Activated CD8-positive, alpha-beta T cell treated with anti-CD3 and anti-CD28 coated beads, Interleukin-2, amount 10 ng/mL, durations not matched to agents 7 days and 5 days (primary cell): ENCODE results near the gene FOXI1. TPM values are rescaled to one million over a fixed set of nuclear protein-coding genes. Genes with fewer than 3 reads are reported as not detected.
"Not testable (repeated sequence)": the region's sequence is repeated elsewhere in the genome, so short reads cannot be mapped to it uniquely, and the experiment has no call there.

Experiments used
- ATAC-seq: fragments of 150-1000 bp; cut with Tn5 transposase; one replicate; pipeline ENCODE4 v1.10.0; 2021; ENCODE audit warnings: moderate library complexity
- CTCF ChIA-PET: fragments of 350-600 bp; sonication (Branson Sonifier 250); formaldehyde crosslinking; loops from one replicate; lab custom pipeline; 2021; ENCODE audit warnings: antibody characterized with exemption; lab: Charles Lee
- POLR2A ChIA-PET: fragments of 350-600 bp; sonication (Branson Sonifier 250); formaldehyde crosslinking; loops from one replicate; lab custom pipeline; 2021; ENCODE audit warnings: antibody characterized with exemption; lab: Charles Lee
- DNase-seq: peaks from one replicate; pipeline ENCODE4 v3.0.0-alpha.2; 2020
- H3K27ac Mint-ChIP-seq: one replicate; pipeline ENCODE4 v1.8.0; 2021; ENCODE audit warnings: mild to moderate bottlenecking, mixed read lengths
- H3K27me3 Mint-ChIP-seq: one replicate; pipeline ENCODE4 v1.8.0; 2021; ENCODE audit warnings: low read depth, mixed read lengths
- H3K36me3 Mint-ChIP-seq: one replicate; pipeline ENCODE4 v1.8.0; 2021; ENCODE audit warnings: low read depth, mixed read lengths
- H3K4me1 Mint-ChIP-seq: one replicate; pipeline ENCODE4 v1.8.0; 2021; ENCODE audit warnings: low read depth, mixed read lengths
- H3K4me3 Mint-ChIP-seq: one replicate; pipeline ENCODE4 v1.8.0; 2021; ENCODE audit warnings: mild to moderate bottlenecking, mixed read lengths
- H3K9me3 Mint-ChIP-seq: one replicate; pipeline ENCODE4 v1.8.0; 2022; ENCODE audit warnings: mixed read lengths; ENCODE audit not compliant: insufficient read depth
- total RNA-seq, 2 experiments: library from RNA; stranded (reverse); gene quantifications; one replicate each; pipeline ENCODE4 v1.2.3, GENCODE V29; 2021

FOXI1 gene
- total RNA-seq, 2 experiments from 2014 or later, result not detected

DNA sequence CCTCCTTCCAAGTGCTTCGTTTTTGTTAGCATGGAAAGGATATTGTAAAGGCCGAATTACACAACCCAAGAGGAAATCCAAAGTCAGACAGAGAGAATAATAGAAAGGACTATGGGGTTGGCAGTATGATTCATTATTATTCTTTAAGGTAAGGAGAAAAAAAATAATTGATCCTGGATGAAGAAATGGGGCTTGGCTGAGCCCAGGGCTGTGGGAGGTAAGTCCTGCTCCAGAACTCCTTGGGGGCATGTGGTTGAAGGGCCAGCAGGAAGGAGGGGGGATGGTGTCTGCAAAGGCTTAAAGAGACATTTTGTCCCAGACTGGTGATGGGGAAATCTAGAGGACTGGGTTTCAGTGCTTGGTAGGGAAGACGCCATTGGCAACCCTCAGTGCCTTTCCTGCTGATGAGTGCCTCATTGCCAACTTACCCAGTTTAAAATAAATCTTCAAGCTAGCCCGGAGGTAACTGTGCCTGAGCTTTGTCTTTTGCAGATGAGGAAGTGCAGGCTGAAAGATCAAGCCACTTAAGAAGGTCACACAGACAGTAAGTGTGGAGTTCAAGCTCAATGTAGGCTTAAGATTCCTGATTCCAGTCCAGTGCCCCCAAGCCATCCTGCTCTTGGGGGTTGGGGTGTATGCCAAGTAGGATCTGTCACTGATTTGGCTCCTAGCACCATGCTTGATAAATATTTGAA, 30.2 kb downstream of the FOXI1 start:
- ChIA-PET POLR2A (no interaction called here), CTCF (no interaction called here)
- H3K9me3 Mint-ChIP-seq, result no peaks in the 10 kb centered on the region
- no peak for ATAC-seq
- H3K4me3 Mint-ChIP-seq, result no peak overlapping the region
- no peaks in the 10 kb centered on the region for H3K36me3 Mint-ChIP-seq
- no peak for DNase-seq
- H3K27ac Mint-ChIP-seq, result no peak overlapping the region
- no peaks in the 10 kb centered on the region for H3K4me1 Mint-ChIP-seq
- H3K27me3 Mint-ChIP-seq, result peaks cover 24% of the 10 kb centered on the region

DNA sequence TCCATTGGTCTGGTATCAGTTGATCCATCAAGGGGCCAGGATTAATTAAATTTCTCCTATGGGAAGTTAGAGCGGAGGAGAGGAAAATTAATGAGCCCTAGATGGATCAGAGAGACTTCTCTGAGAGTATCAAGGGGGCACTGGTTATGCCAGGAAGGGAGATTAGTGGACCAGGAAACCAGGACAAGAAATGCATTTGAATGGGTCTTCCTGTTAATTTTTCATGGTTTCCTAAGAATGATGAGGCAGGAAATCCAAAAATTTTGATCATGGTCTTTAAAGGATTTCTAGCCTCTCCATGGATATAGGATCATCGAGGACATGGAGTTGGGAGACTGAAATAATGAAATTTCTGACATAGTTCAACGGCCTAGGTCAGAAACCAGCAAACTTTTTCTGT, 30.8 kb downstream of the FOXI1 start:
- Mint-ChIP-seq H3K9me3 (no peaks in the 10 kb centered on the region), H3K27ac (no peak overlapping the region), H3K4me1 (no peaks in the 10 kb centered on the region), H3K4me3 (no peak overlapping the region), H3K36me3 (no peaks in the 10 kb centered on the region), H3K27me3 (peaks cover 24% of the 10 kb centered on the region)
- POLR2A ChIA-PET, result no interaction called here
- CTCF ChIA-PET, result no interaction called here
- ATAC-seq (no peak), DNase-seq (no peak)

DNA sequence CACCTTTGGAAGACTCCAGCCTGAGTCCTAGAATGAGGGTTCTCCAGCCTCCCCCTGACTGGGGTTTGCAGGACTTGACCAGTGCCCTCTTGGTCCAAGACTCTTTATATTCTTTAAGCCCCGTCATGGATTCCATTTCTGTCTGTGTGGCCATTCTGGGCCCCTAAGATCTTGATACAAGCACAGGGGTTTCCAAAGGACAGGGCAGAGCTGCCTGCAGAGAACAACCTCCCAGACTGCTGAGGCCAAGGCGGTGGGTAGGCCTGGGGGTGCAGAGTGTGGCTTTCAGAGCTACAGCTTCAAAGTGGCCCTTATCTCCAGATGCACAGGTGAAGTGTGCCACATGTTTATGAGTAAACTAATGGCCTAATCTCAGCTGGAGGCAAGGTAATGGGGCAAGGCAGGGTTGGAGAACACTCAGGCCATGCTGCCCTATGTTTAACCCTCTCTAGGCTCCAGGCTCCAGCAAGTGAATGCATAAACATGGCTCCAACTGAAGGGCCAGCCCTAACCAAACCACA, 32.1 kb downstream of the FOXI1 start:
- H3K4me1 Mint-ChIP-seq, result no peaks in the 10 kb centered on the region
- H3K27me3 Mint-ChIP-seq, result peaks cover 24% of the 10 kb centered on the region
- H3K9me3 Mint-ChIP-seq, result no peaks in the 10 kb centered on the region
- H3K27ac Mint-ChIP-seq, result no peak overlapping the region
- no peaks in the 10 kb centered on the region for H3K36me3 Mint-ChIP-seq
- no peak for ATAC-seq
- DNase-seq, result no peak
- H3K4me3 Mint-ChIP-seq, result no peak overlapping the region
- ChIA-PET POLR2A (no interaction called here), CTCF (no interaction called here)

DNA sequence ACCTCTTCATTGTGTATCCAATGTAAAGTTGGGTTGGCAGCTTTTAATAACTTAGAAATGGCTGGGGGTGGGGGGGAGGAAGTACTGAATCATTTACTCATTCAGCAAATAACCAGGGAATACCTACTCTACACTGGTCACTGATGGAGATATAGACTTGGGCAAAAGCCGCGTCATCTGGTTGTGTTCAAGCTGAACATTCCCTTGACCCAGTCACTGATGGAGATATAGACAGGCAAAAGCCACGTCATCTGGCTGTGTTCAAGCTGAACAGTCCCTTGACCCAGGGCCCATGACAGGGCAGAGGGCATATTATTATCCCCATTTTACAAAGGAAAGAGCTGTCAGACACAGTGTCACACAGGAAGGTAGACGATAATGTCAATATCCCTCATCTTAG, 32.6 kb downstream of the FOXI1 start:
- ATAC-seq, result no peak
- no peak overlapping the region for H3K4me3 Mint-ChIP-seq
- H3K9me3 Mint-ChIP-seq, result no peaks in the 10 kb centered on the region
- ChIA-PET POLR2A (no interaction called here), CTCF (no interaction called here)
- no peaks in the 10 kb centered on the region for H3K4me1 Mint-ChIP-seq
- H3K36me3 Mint-ChIP-seq, result no peaks in the 10 kb centered on the region
- H3K27me3 Mint-ChIP-seq, result peaks cover 24% of the 10 kb centered on the region
- H3K27ac Mint-ChIP-seq, result no peak overlapping the region
- no peak for DNase-seq

DNA sequence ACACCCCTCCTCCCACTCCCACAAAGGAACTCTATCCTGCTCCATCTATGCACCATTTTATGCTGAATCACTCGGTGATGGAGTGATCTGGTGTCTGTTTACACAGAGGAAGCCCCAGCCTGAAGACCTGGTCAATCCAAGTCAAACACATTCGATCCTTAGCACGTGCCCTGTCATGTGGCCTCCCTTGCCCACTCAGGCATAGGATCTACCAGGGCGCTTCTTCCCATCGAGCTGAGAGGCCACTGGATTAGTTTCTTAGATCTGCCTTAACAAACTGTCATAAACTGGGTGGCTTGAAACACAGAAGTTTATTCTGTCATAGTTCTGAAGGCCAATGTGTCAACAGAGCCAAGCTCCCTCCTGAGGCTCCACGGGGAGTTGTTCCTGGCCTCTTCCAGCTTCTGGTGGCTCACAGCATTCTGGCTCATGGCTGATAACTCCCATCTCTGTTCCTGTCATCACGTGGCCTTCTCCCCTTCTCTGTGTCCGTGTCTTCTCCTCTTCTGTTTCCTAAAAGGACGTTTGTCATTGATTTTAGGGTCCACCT, 34.2 kb downstream of the FOXI1 start:
- no peak for DNase-seq
- ATAC-seq, result no peak
- ChIA-PET POLR2A (no interaction called here), CTCF (no interaction called here)
- Mint-ChIP-seq H3K36me3 (no peaks in the 10 kb centered on the region), H3K27me3 (peaks cover 12% of the 10 kb centered on the region), H3K4me1 (no peaks in the 10 kb centered on the region), H3K27ac (no peak overlapping the region), H3K4me3 (no peak overlapping the region), H3K9me3 (no peaks in the 10 kb centered on the region)

DNA sequence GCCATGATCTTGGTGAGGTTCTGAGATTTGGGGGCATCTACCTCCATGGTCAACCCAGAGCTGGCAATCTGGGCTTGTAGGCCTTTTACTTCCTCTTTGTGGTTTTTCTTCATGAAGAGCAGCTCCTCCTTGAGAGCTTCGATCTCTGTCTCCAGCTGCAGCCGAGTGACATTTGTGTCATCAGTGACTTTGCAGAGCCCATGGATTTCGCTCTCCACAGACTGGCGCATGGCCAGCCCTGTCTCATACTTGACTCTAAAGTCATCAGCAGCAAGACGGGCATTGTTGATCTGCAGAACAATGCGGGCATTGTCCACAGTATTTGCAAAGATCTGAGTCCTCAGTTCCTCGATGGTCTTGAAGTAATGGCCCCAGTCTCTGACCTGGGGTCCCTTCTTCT, 35.5 kb downstream of the FOXI1 start:
- CTCF ChIA-PET, H3K4me3 Mint-ChIP-seq, H3K4me1 Mint-ChIP-seq, H3K27me3 Mint-ChIP-seq, H3K27ac Mint-ChIP-seq, DNase-seq, POLR2A ChIA-PET, H3K9me3 Mint-ChIP-seq, ATAC-seq, H3K36me3 Mint-ChIP-seq: not testable (repeated sequence)

DNA sequence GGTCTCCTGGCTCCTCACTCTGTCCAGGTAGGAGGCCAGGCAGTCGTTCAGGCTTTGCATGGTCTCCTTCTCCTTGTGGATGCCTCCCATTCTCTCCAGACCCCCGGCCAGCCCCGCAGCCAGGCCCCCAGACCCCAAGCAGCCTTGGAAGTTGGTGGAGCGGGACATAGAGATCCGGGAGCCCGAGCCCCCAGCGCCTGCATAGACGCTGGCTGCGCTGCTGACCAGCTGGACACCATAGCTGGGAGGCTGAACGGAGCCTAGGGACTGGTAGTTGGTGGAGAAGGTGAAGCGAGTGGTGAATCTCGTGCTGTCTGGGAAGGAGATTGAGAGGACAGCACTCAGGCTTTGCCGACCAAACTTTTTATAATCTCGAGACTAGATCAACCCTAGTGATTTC, 35.9 kb downstream of the FOXI1 start:
- Mint-ChIP-seq H3K36me3 (no peaks in the 10 kb centered on the region), H3K9me3 (no peaks in the 10 kb centered on the region), H3K27me3 (peaks cover 4% of the 10 kb centered on the region), H3K27ac (no peak overlapping the region), H3K4me3 (no peak overlapping the region), H3K4me1 (no peaks in the 10 kb centered on the region)
- DNase-seq (no peak), ATAC-seq (no peak)
- ChIA-PET CTCF (no interaction called here), POLR2A (no interaction called here)

DNA sequence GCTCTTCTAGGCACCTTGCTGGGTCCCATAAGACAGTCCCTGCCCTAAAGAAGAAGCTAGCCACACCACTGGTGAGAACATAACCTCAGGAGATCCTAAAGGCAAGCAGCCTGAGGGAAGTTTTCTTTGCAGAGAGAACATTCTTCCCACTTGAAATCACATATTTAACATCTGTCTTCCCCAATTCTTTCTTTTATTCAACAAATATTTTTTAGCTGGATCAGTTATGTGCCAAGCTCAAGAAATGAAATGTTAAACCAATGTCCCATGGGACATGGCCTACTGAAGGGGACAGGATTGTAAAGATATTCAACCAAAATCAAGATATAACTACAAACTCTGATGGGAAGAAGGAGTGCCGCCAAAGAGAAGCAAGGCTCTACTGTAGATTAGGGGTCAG, 36.5 kb downstream of the FOXI1 start:
- Mint-ChIP-seq H3K4me1 (no peaks in the 10 kb centered on the region), H3K9me3 (no peaks in the 10 kb centered on the region), H3K27ac (no peak overlapping the region), H3K4me3 (no peak overlapping the region), H3K36me3 (no peaks in the 10 kb centered on the region), H3K27me3 (peaks cover 4% of the 10 kb centered on the region)
- ChIA-PET POLR2A (no interaction called here), CTCF (no interaction called here)
- DNase-seq (no peak), ATAC-seq (no peak)

DNA sequence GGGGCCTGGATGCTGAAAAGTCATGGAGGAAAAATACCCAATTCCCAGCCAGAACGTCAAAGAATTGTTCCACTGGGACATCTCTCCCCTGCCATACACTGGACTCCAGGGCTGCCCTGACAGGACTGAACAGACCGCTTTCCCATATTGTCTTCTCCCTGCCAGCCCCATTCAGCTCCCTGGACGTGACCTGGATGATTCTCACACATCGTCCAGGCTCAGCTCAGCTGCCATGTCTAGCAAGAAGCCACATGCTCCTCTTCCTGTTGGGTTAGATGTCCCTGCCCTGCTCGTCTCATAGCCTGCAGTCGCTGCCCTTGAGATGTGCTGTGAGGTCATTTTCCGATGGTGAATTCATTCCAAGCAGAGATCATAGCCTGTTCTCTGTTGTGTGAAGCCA, 37.4 kb downstream of the FOXI1 start:
- no peak overlapping the region for H3K27ac Mint-ChIP-seq
- ChIA-PET POLR2A (no interaction called here), CTCF (no interaction called here)
- H3K36me3 Mint-ChIP-seq, result no peaks in the 10 kb centered on the region
- H3K9me3 Mint-ChIP-seq, result no peaks in the 10 kb centered on the region
- ATAC-seq, result no peak
- H3K4me1 Mint-ChIP-seq, result no peaks in the 10 kb centered on the region
- no peak for DNase-seq
- no peak overlapping the region for H3K4me3 Mint-ChIP-seq
- peaks cover 2% of the 10 kb centered on the region for H3K27me3 Mint-ChIP-seq

DNA sequence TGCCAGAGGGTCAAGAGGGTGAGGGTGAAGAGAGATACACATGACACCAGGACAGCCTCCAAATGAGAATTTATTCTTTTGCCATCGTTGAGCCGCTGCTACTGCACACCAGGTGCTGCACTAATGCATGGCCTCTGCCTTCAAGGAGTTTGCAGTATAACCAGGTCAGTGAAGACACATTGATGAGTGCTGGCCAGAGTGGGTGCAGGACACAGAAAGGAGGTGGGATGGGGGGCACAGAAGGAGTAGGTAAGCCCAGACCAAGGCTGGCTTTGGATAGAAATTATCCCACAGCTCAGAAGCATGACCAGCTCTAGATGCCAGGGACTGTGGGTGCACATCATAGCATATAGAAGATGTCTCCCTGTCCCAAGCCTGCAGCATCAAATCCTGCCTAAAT, 38.0 kb downstream of the FOXI1 start:
- DNase-seq (no peak), ATAC-seq (no peak)
- no peaks in the 10 kb centered on the region for H3K36me3 Mint-ChIP-seq
- H3K4me1 Mint-ChIP-seq, result no peaks in the 10 kb centered on the region
- no peaks in the 10 kb centered on the region for H3K9me3 Mint-ChIP-seq
- H3K27ac Mint-ChIP-seq, result no peak overlapping the region
- H3K27me3 Mint-ChIP-seq, result peaks cover 2% of the 10 kb centered on the region
- CTCF ChIA-PET, result no interaction called here
- H3K4me3 Mint-ChIP-seq, result no peak overlapping the region
- POLR2A ChIA-PET, result no interaction called here

DNA sequence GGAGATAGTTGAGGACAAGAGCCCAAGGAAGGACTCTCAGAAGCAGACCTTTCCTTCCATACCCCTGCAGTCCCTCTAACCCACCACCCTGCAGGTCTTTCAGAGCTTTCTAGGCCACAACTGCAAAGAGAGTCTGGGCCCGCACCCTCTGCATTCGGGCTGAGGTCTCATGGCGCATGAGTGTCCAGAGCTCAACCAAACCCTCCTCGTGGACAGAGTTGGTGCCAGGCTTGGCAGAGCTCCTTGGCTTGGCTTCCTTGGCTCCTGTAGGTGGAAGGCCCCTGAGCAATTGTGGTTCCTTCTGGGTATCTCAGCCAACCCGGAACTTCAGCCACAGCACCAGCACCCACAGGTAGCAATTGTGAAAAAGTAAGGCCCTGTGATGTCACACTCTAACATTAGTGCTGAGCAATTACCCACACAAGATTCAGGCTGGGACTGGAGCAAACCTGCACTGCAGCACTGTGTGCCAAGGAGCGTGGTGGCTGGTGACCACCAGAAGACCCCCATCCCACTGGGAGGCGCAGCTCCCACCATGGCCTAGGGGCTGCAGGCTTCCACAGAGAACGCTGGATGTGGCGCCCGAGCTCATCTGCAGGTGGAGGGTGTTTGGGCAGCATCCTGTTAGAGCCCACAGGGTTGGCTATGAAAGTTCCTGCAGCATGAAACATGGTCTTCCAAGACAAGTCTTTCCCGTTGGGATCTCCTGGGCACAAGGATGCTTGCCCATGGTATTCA, 38.8 kb downstream of the FOXI1 start:
- no peak overlapping the region for H3K27ac Mint-ChIP-seq
- peaks cover 2% of the 10 kb centered on the region for H3K27me3 Mint-ChIP-seq
- H3K36me3 Mint-ChIP-seq, result no peaks in the 10 kb centered on the region
- no peak for DNase-seq
- POLR2A ChIA-PET, result no interaction called here
- H3K4me1 Mint-ChIP-seq, result no peaks in the 10 kb centered on the region
- H3K4me3 Mint-ChIP-seq, result no peak overlapping the region
- no peak for ATAC-seq
- CTCF ChIA-PET, result no interaction called here
- no peaks in the 10 kb centered on the region for H3K9me3 Mint-ChIP-seq

DNA sequence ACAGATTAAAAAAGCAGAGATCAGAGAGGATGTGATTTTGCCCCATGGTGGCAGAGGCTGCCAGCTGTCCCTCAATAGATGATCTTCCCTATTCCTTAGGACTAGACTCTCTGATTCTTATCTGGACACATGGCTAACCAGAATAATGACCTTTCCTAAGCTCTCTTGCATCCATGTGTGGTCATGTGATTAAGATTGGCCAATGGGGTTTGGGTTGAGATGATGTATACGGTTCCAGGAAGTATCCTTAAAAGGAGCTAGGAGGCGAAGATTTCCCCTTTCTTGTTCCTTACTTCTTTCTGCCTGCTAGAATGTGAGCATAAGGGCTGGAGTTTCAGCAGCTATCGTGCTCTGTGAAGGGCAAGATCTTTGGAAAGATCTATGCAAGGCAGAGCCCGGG, 39.8 kb downstream of the FOXI1 start:
- Mint-ChIP-seq H3K27me3 (peaks cover 2% of the 10 kb centered on the region), H3K4me3 (no peak overlapping the region), H3K27ac (no peak overlapping the region), H3K4me1 (no peaks in the 10 kb centered on the region), H3K9me3 (no peaks in the 10 kb centered on the region), H3K36me3 (no peaks in the 10 kb centered on the region)
- ChIA-PET CTCF (interaction anchor here (0.6 kb wide), 1 partner anchor 42 kb away, joined by 3 read pairs; no protein-coding TSS in a partner anchor), POLR2A (no interaction called here)
- no peak for ATAC-seq
- no peak for DNase-seq
